Peyer's patch (tissue), 4 donors: ENCODE data around the gene AURKB.

ENCODE experiments used
- CTCF ChIP-seq, 6 experiments: fragments of 450-650 bp in 4 of 6; fragments of 200-600 bp in 2 of 6; sonication (generic) in 1 of 6; IDR thresholded peaks; one replicate each; pipeline ENCODE4 v1.5.1; 2017 to 2019; ENCODE audit warnings: antibody characterized with exemption in 6 of 6, mild to moderate bottlenecking in 3 of 6, moderate library complexity in 1 of 6
- POLR2A ChIP-seq, 2 donors: fragments of 450-650 bp; IDR thresholded peaks; one replicate each; pipeline ENCODE4 v1.5.1; 2017; ENCODE audit warnings: antibody characterized with exemption in 2 of 2, mild to moderate bottlenecking in 2 of 2, moderate library complexity in 2 of 2

- TF ChIP-seq POLR2A (IDR thresholded peaks at IDR 0.05) (no peak), CTCF (IDR thresholded peaks at IDR 0.05) (no peak)
Measured at GRCh38 chr17:8160741-8161221, 49.6 kb downstream of the AURKB start.
